GM21515 (cell line): Measurements from ENCODE around the gene KRT33A.

ENCODE experiments used
- ATAC-seq: cut with Tn5 transposase; IDR thresholded peaks from one replicate; pipeline ENCODE4 v1.9.1; 2021; ENCODE audit not compliant: unreplicated experiment

The KRT33A gene

DNA sequence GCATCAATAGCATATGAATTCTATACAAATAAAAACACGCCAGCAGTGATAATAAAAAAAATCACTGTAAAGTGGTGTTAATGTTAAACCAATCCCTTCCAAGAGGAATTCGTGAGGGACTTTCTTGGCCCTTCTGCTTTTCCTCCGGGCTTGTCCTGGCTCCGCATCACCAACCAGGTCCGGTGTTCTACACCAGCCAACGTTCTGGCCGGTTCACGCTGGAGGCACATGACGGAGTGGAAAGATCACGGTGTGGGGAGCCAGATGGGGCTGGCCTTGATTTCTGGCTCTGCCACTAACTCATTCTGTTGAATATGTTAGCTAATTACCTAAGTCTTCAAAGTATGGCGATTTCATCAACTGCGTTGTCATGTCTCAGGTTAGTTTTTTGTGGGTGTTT, 46.5 kb downstream of the KRT33A start:
- ATAC-seq, result no peak

DNA sequence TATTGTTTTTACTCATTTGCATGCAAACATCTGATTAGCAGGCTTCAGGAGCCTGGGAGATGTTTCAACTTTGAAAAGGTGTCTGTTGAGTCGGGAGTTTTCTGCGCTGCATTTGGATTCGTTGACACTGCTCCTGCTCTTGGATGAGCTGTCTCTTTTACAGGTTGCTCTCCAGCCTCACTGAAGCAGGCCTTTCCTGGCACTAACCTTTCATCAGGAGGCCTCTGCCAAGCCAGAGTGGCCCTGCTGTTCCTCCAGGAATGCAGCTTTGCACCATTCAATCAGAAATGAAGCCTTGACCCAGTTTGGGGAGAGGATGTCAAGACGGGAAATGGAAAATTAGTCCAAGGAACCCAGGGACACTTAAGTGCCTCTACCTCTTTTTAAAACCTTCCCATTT, 47.6 kb downstream of the KRT33A start:
- no peak for ATAC-seq

DNA sequence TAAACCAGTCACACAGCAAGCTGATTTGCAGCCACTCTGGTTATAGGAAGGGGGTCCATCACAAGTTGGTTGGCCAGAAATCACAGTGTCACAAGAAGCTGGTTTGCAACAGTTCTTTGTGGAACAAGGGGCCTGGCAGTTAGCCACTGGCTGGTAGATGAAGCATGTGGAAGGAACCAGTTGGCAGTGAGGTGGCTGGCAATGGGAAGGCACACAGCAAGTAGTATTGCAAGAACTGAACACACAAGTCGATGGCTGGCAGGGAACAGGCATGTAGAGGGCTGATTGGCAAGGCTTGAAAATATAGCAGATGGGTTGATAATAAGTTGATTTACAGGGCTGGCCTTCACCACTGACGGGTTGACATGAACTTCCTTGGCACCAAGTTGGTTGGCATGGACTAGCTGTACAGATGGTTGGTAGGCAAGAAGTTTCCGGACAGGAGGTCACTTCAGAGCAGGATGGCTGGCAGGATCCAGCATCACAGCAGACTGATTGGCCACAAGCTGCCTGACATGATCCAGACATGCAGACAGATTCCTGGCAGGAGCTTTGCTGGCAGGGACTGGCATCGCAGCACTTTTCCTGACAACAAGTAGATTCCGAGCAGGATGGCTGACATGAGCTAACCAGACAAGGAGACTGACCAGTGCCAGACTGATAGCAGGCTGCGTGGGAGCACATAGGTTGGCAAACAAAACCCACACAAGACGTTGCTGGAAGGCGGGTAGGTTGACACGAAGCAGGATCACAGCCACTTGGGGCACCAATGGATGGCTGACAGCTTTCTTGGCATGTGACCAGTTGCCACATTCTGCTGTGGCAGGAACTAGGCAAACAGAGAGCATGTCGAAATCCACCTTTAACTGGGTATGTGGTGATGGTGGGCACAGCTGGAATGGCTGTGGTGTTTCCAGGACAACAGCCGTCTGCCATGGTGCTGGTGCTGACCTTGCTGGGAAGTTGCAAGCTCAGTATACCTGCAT, 48.4 kb downstream of the KRT33A start, which contains the start of gene KRTAP29-1:
KRTAP29-1 (minus strand) TSS at position 936 of the 986 bp plus-strand sequence; CDS start at position 936, 0 bp downstream.
- no peak for ATAC-seq

DNA sequence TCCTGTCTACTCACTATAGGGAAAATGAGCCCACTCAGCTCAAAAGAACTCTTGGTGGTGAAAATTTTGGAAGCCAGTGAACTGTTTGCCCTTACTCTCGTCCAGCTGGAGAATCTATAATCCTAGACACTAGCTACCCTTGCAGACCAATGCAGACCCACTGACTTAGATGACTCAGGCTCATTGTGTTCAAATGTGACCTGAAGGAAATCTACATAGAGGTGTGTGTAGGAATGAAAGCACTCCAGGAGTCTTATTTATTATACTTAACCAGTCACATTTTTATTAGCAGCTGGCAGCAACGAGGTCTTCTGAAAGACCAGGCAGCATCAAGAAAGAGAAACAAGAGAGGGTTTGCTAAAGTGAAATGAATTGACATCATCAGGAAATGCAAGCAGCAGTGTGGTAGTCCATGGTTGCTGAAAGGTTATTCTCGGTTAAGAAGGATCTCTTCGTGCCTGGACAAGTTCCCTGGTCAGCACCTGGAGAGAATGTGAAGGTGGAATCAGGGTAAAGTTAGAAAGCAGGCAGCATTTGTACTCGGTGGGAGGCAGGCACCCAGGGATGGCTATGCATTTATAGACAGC, 49.3 kb downstream of the KRT33A start:
- no peak for ATAC-seq

DNA sequence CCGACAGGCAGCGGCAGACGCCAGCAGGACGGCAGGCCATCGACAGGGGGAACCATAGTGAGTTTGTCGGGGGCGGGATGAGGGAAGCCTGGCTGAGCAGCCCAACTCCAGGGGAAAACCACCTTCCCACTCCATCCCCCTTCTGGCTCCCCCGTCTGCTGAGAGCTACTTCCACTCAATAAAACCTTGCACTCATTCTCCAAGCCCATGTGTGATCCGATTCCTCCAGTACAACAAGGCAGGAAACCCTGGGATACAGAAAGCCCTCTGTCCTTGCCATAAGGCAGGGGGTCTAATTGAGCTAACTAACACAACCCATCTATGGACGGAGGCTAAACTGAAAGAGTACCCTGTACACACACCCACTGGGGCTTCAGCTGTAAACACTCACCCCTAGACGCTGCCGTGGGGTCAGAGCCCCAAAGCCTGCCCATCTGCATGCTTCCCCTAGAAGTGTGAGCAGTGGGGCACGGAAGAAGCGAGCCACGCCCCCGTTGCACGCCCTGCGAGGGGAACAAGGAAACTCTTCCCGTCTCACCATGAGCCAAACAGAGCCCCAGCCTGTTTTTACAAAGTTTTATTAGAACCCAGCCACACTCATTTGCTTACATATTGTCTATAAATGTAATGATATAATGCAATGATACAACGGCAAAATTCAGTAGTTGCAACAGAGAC, 52.0 kb downstream of the KRT33A start:
- no peak for ATAC-seq

DNA sequence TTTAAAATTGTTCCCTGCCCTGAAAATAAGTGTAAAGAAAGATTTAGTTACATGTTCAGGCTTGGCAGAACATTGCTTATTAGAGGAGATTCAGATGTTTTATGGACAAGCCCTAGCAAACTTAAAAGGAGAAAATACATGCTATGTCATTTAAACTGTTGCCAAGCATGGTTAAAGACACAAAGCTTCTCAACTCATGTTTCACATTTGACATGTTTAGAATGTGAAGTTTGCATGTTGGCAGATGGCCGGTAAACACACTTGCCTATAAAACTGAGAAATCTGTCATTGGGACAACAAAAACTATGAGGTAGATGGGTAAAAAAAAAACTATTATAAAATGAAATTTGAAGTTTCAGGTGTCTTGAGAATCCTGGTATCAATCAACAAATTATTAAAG, 53.8 kb downstream of the KRT33A start:
- ATAC-seq, result no peak
